H9 (cell line): ENCODE data around the gene PAX8. TPM values are rescaled to one million over a fixed set of nuclear protein-coding genes. Genes with fewer than 3 reads are reported as not detected.

ENCODE experiments used
- DNase-seq: peaks from one replicate; pipeline ENCODE4 v3.0.0-alpha.2; 2017
- H2AFZ ChIP-seq: one replicate; pipeline ENCODE4 v1.6.1; 2013; ENCODE audit warnings: mild to moderate bottlenecking, low read length, control low read depth, moderate library complexity
- H2AK5ac ChIP-seq: 2 replicates; pipeline ENCODE4 v1.6.1; 2013; ENCODE audit warnings: low read length, control low read depth, mixed read lengths; ENCODE audit not compliant: insufficient read length
- H2BK120ac ChIP-seq: one replicate; pipeline ENCODE4 v1.6.1; 2013; ENCODE audit warnings: low read depth, mild to moderate bottlenecking, low read length, control low read depth, inconsistent platforms; ENCODE audit not compliant: poor library complexity, severe bottlenecking
- H2BK12ac ChIP-seq: 2 replicates; pipeline ENCODE4 v1.6.1; 2013; ENCODE audit warnings: low read length, control low read depth, mixed read lengths, low read depth; ENCODE audit not compliant: insufficient read length
- H2BK15ac ChIP-seq: 2 replicates; pipeline ENCODE4 v1.6.1; 2013; ENCODE audit warnings: low read depth, low read length, control low read depth
- H2BK20ac ChIP-seq: one replicate; pipeline ENCODE4 v1.6.1; 2013; ENCODE audit warnings: low read depth, mild to moderate bottlenecking, low read length, control low read depth, inconsistent platforms; ENCODE audit not compliant: poor library complexity, severe bottlenecking
- H2BK5ac ChIP-seq: 2 replicates; pipeline ENCODE4 v1.6.1; 2013; ENCODE audit warnings: low read length, control low read depth, mixed read lengths; ENCODE audit not compliant: insufficient read length
- H3K14ac ChIP-seq: 2 replicates; pipeline ENCODE4 v1.6.1; 2013; ENCODE audit warnings: low read length, control low read depth; ENCODE audit not compliant: insufficient read depth
- H3K18ac ChIP-seq: 2 replicates; pipeline ENCODE4 v1.6.1; 2013; ENCODE audit warnings: low read depth, mild to moderate bottlenecking, mixed read lengths, low read length, control low read depth; ENCODE audit not compliant: insufficient read length
- H3K23ac ChIP-seq: 2 replicates; pipeline ENCODE4 v1.6.1; 2013; ENCODE audit warnings: low read length, control low read depth, mixed read lengths, low read depth; ENCODE audit not compliant: insufficient read length
- H3K23me2 ChIP-seq: 2 replicates; pipeline ENCODE4 v1.6.1; 2013; ENCODE audit warnings: low read depth, mild to moderate bottlenecking, mixed read lengths, low read length, control low read depth; ENCODE audit not compliant: insufficient read length, poor library complexity, severe bottlenecking
- H3K27ac ChIP-seq: 2 replicates; pipeline ENCODE4 v1.5.1; 2013; ENCODE audit warnings: low read length, control low read depth, mixed read lengths, low read depth; ENCODE audit not compliant: insufficient read length
- H3K27me3 ChIP-seq: 2 replicates; pipeline ENCODE4 v1.6.1; 2013; ENCODE audit warnings: low read length, control low read depth, inconsistent platforms; ENCODE audit not compliant: insufficient read depth
- H3K4ac ChIP-seq: 2 replicates; pipeline ENCODE4 v1.6.1; 2013; ENCODE audit warnings: low read depth, mild to moderate bottlenecking, control low read depth, inconsistent platforms, low read length, moderate library complexity
- H3K4me1 ChIP-seq: 2 replicates; pipeline ENCODE4 v1.6.1; 2013; ENCODE audit warnings: low read length, control low read depth, inconsistent platforms; ENCODE audit not compliant: insufficient read depth
- H3K4me2 ChIP-seq: 2 replicates; pipeline ENCODE4 v1.6.1; 2013; ENCODE audit warnings: low read length, control low read depth, mixed read lengths; ENCODE audit not compliant: insufficient read length, insufficient read depth
- H3K56ac ChIP-seq: 2 replicates; pipeline ENCODE4 v1.6.1; 2013; ENCODE audit warnings: low read depth, mild to moderate bottlenecking, mixed read lengths, low read length, control low read depth; ENCODE audit not compliant: insufficient read length
- H3K79me1 ChIP-seq: 2 replicates; pipeline ENCODE4 v1.6.1; 2013; ENCODE audit warnings: low read depth, mild to moderate bottlenecking, moderate library complexity, low read length, control low read depth, inconsistent platforms; ENCODE audit not compliant: insufficient read depth, poor library complexity, severe bottlenecking
- H3K79me2 ChIP-seq: 2 replicates; pipeline ENCODE4 v1.6.1; 2013; ENCODE audit warnings: low read length, control low read depth, inconsistent platforms; ENCODE audit not compliant: insufficient read depth
- H3K9ac ChIP-seq: 2 replicates; pipeline ENCODE4 v1.6.1; 2013; ENCODE audit warnings: low read length, control low read depth, mixed read lengths; ENCODE audit not compliant: insufficient read length; ENCODE audit errors: extremely low read depth
- H3K9me3 ChIP-seq: one replicate; pipeline ENCODE4 v1.6.1; 2013; ENCODE audit warnings: low read depth, low read length, inconsistent platforms; ENCODE audit not compliant: control insufficient read depth
- H3T11ph ChIP-seq: one replicate; pipeline ENCODE4 v1.6.1; 2013; ENCODE audit warnings: mild to moderate bottlenecking, low read length, control low read depth, inconsistent platforms
- H4K20me1 ChIP-seq: one replicate; pipeline ENCODE4 v1.6.1; 2013; ENCODE audit not compliant: control insufficient read depth, insufficient read length, insufficient read depth
- H4K5ac ChIP-seq: 2 replicates; pipeline ENCODE4 v1.6.1; 2013; ENCODE audit warnings: low read depth, mild to moderate bottlenecking, mixed read lengths, low read length, control low read depth; ENCODE audit not compliant: insufficient read length
- H4K8ac ChIP-seq: replicated peaks from 2 replicates; pipeline ENCODE4 v1.6.1; 2013; ENCODE audit warnings: low read length, control low read depth, mixed read lengths, low read depth; ENCODE audit not compliant: insufficient read length
- H4K91ac ChIP-seq: 2 replicates; pipeline ENCODE4 v1.6.1; 2013; ENCODE audit warnings: low read depth, mild to moderate bottlenecking, moderate library complexity, mixed read lengths, low read length, control low read depth; ENCODE audit not compliant: insufficient read length
- H3K27ac Mint-ChIP-seq, 3 experiments: 2 replicates in 2 of 3; 3 replicates in 1 of 3; pipeline ENCODE4 v1.8.0; 2020 to 2021; ENCODE audit warnings: mixed read lengths in 3 of 3, mild to moderate bottlenecking in 1 of 3, moderate library complexity in 1 of 3
- H3K27me3 Mint-ChIP-seq: 2 replicates; pipeline ENCODE4 v1.8.0; 2021; ENCODE audit warnings: low read depth, mild to moderate bottlenecking, moderate library complexity, mixed read lengths
- H3K36me3 Mint-ChIP-seq, 3 experiments: 2 replicates in 2 of 3; 3 replicates in 1 of 3; pipeline ENCODE4 v1.8.0; 2020 to 2021; ENCODE audit warnings: low read depth in 3 of 3, mixed read lengths in 3 of 3; ENCODE audit not compliant: insufficient read depth in 1 of 3
- H3K4me1 Mint-ChIP-seq, 2 experiments: 2 replicates each; pipeline ENCODE4 v1.8.0; 2020; ENCODE audit warnings: mixed read lengths in 2 of 2
- H3K4me3 Mint-ChIP-seq, 2 experiments: 2 replicates in 1 of 2; 3 replicates in 1 of 2; pipeline ENCODE4 v1.8.0; 2020 to 2021; ENCODE audit warnings: mild to moderate bottlenecking in 2 of 2, mixed read lengths in 2 of 2, moderate library complexity in 1 of 2
- H3K9me3 Mint-ChIP-seq, 2 experiments: 2 replicates in 1 of 2; 3 replicates in 1 of 2; pipeline ENCODE4 v1.8.0; 2020; ENCODE audit warnings: mild to moderate bottlenecking in 2 of 2, mixed read lengths in 2 of 2, moderate library complexity in 1 of 2
- CTCF ChIP-seq: fragments of 200-600 bp; sonication (generic); conservative IDR thresholded peaks from 3 replicates; pipeline ENCODE4 v1.8.0; 2021; ENCODE audit warnings: antibody characterized with exemption, mild to moderate bottlenecking
- WGBS: extraction: QIAGEN DNeasy Blood & Tissue Kit; methylation state at CpG from one replicate; pipeline ENCODE4 v1.1.7; 2013; ENCODE audit warnings: missing lambda C conversion rate, low lambda C conversion rate, mixed read lengths; ENCODE audit not compliant: insufficient read length; ENCODE audit errors: extremely low coverage; 5-methylcytosine and 5-hydroxymethylcytosine counted together
- total RNA-seq: library from RNA; stranded (reverse); gene quantifications from 2 replicates; pipeline ENCODE4 v1.2.1, GENCODE V29; 2021

PAX8 gene
- total RNA-seq, 1 experiment from 2014 or later: not detected

DNA sequence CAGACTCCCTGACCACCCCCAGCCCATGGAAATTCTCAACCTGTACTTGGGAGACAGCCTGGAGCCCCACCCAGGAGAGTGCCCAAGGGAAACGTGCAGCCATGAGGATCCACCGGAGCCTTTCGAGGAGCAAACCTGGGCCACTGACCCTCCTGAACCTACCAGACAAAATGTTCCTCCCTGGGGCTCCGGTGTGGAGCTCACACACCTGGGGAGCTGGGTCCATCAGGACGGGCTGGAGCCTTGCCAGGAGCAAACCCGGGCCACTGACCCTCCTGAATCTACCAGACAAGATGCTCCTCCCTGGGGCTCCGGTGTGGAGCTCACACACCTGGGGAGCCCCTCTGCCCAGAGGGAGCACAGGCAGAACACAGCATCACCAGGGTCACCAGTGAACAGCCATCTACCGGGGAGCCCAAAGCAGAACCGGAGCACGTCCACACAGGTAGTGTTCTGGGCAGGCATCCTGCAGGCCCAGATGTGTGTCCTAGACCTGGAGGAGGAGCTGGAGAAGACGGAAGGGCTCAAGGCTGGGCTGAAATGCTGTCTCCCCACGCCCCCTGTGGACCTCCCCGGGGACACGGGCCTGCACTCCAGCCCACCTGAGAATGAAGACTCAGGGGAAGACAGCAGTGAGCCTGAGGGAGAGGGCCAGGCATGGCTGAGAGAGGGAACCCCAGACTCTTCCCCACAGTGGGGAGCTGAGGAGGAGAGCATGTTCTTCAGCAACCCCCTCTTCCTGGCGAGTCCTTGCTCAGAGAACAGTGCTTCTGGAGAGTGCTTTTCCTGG, 96.1 kb downstream of the PAX8 start:
- Histone ChIP-seq H4K91ac (no peak overlapping the region), H3K56ac (no peak overlapping the region), H3K14ac (no peak overlapping the region), H3K4me2 (no peak overlapping the region), H3K9me3 (no peaks in the 10 kb centered on the region), H2BK15ac (no peak overlapping the region), H2BK5ac (no peak overlapping the region), H3K9ac (no peak overlapping the region), H2BK20ac (no peak overlapping the region), H3K18ac (no peak overlapping the region), H3K27ac (no peak overlapping the region), H2AFZ (no peak overlapping the region), H3T11ph (no peak overlapping the region), H3K4ac (no peak overlapping the region), H2BK12ac (no peak overlapping the region), H3K27me3 (no peaks in the 10 kb centered on the region), H3K23ac (no peak overlapping the region), H3K79me1 (no peaks in the 10 kb centered on the region), H3K23me2 (no peaks in the 10 kb centered on the region), H3K79me2 (no peaks in the 10 kb centered on the region), H3K4me1 (no peaks in the 10 kb centered on the region; the same call in 1 of the 2 replicates), H4K8ac (no peak overlapping the region), H4K20me1 (no peaks in the 10 kb centered on the region), H2AK5ac (no peak overlapping the region), H2BK120ac (no peak overlapping the region), H4K5ac (no peak overlapping the region)
- H3K27ac Mint-ChIP-seq: no peak overlapping the region
- H3K4me3 Mint-ChIP-seq: no peak overlapping the region
- H3K4me1 Mint-ChIP-seq: peaks cover 11 to 12% of the 10 kb centered on the region in 2 experiments
- no CpG with 5 or more reads among the region's 15 CpGs for WGBS
- no peak for TF ChIP-seq CTCF
- peaks cover 9% of the 10 kb centered on the region for H3K27me3 Mint-ChIP-seq
- H3K9me3 Mint-ChIP-seq: no peaks in the 10 kb centered on the region
- no peaks in the 10 kb centered on the region; a peak in 1 of 7 replicates for H3K36me3 Mint-ChIP-seq
- no peak for DNase-seq
